ENCODE data around the gene A3GALT2.
"Not testable (repeated sequence)": the region's sequence is repeated elsewhere in the genome, so short reads cannot be mapped to it uniquely, and the experiment has no call there.

Gene A3GALT2

DNA sequence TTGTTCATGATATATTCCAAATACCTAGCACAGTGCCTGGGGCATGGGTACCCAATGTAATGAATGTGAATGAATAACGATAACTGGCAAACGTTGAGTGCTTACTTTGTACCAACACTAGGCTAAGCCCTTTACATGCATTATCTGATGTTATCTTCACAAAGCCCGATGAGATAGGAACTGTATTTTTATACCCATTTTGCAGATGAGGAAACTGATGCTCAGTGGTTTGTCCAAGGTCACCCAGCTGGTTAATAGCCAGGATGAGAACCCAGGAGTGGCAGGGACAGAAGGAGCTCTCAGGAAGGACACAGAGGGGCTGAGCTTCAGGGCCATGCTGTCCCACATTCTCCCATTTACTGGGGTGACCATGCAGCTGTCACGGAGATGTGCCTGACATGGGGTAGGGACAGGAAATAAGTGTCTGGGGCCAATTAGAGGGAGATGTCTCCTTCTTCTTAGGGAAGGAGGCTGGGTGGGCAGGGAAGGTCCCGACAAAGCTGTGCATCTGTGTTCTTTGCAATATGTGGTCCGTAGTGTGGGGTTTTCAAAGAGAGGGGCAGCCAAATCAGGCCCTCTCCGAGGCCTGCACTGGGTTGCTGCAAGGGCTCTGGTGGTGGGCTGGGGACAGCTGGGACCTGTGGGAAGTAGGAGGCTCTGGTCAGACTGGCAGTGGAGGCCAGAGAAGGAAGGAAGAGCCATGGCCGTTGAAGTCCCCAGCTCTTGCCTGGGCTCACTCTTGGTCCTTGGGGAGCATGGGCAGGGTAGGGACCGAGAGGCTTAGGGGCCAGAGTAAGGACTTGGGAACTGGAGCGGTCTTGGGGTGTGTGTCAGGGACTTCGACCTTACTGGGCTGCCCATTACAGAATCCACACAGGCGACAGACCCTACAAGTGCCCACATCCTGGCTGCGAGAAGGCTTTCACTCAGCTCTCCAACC, 26.6 kb downstream of the A3GALT2 start:
- no peak for DNase-seq (ENCODE audit: low read depth in 2 of 2)

DNA sequence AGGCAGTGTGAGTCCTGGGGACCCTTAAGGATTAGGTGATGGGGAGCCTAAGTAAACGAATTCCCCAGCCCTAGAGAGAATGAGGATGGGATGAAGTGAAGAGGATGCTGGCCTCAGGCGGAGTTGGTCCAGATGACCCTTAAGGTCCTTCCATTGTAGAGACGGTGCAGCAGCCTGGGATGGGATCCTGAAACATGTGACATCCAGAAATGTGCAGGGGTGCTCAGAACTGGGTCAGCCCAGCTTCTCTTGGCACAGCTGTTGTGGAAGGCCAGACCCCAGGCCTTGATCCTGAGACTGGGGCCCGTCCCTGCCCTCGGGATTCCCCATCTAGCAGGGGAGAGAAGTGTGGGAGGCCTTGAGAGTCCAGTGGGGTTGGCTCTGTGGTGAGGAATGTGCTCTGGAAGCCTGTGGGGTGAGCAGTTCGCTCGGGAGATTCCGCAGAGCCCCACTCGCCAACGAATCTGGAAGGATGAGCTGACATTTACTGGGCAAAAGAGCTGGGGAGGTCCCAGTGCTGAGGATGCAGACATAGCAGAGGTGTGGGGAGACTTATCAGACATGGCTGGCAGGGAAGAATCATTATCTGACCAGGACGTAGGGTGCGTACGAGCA, 28.1 kb downstream of the A3GALT2 start:
- DNase-seq (ENCODE audit: low read depth in 2 of 2), result no peak

DNA sequence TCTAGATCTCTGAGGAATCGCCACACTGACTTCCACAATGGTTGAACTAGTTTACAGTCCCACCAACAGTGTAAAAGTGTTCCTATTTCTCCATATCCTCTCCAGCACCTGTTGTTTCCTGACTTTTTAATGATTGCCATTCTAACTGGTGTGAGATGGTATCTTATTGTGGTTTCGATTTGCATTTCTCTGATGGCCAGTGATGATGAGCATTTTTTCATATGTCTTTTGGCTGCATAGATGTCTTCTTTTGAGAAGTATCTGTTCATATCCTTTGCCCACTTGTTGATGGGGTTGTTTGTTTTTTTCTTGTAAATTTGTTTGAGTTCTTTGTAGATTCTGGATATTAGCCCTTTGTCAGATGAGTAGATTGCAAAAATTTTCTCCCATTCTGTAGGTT, 30.3 kb downstream of the A3GALT2 start:
- DNase-seq (ENCODE audit: low read depth in 2 of 2), result not testable (repeated sequence)

DNA sequence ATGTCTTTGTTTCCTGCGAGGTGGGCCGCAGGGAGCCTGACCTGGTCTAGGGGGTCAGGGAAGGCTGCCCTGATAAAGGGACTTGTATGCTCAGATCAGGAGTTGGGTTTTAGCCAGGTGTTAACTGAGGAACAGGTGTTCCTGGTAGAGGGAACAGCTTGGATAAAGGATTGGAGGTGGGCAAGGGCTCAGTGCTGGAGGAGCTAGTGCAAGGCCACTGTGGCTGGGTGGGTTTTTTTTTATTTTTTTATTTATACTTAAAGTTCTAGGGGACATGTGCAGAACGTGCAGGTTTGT, 31.1 kb downstream of the A3GALT2 start:
- no peak for DNase-seq (ENCODE audit: low read depth in 2 of 2)

DNA sequence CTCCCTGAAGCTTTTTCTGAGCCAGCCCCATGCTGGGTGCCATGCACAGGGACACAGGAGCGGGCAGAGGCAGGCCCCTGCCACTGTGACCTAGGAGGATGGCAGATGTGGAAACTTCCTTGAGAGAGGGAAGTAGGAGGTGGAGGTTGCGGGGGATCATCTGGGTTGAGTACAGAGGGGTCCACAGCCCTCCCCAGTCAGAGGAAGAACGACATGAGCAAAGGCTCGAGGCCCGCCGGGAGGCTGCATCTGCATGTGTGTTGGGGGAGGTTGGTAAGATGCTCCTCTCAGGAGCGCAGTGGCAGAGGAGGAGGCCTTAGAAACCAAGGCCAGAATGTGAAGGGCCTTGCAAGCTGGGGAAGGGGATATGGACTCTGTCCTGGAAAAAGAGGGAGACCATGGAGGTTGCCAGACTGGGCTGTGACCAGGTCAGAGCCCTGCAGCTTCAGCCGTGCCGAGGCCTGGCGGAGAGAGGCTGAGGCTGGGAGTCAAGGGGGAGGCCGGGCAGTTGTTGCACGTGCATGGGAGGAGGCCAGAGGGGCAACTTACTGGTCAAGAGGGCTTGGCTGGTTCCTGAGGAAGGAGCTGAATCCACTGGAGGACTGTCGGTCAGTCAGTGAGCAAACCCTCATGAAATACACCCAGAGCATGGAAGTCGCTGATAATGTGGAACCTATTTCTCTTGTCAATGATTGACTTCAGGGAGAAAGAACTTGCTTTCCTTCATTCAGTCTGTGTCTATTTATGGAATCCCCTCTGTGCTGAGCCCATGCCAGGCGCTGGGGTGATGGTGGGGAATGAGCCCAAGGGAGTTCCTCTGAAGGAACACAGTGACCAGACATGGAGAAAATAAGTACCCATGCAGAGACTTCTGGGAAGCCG, 31.7 kb downstream of the A3GALT2 start:
- no peak for DNase-seq (ENCODE audit: low read depth in 2 of 2)

- no peak for DNase-seq (ENCODE audit: low read depth in 2 of 2)
These were observed 33.6 kb downstream of the A3GALT2 start for GRCh38 chr1:33287317-33287716.

DNA sequence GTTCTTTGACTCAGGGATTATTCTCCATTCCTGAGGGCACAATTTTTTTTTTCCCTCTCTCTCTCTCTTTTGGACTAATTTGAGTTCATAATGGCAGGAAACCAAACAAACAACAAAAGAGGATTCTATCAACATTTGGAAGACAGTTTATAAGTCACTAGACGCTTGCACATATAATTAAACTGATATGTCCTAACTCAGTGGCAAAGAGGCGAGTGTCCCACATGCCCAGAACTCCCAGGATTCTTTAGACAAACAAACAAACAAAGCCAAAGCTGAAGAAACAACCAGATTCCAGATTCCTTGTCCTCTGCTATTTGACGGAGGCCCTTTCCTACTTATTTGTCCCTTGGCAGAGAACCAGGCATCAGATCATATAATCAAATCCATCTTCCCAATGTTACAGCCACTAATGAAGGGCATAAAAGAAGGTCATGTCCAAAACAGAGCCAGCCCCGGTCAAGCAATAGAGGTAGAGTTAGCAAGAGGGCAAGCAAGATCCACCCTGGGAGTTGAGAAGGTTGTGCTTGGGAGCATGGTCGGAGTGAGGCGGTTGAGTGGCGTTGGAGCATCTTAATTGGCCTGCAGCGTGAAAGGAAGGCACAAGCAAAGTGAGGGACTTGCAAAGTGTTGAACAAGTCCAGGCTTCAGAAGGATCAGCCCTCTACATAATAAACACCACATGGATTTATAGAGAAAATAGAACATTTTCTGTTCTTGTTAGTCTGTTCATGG, 34.3 kb downstream of the A3GALT2 start:
- no peak for DNase-seq (ENCODE audit: low read depth in 2 of 2)

- DNase-seq (ENCODE audit: low read depth in 2 of 2), result no peak
These were observed 36.8 kb downstream of the A3GALT2 start for GRCh38 chr1:33284049-33284448.

DNA sequence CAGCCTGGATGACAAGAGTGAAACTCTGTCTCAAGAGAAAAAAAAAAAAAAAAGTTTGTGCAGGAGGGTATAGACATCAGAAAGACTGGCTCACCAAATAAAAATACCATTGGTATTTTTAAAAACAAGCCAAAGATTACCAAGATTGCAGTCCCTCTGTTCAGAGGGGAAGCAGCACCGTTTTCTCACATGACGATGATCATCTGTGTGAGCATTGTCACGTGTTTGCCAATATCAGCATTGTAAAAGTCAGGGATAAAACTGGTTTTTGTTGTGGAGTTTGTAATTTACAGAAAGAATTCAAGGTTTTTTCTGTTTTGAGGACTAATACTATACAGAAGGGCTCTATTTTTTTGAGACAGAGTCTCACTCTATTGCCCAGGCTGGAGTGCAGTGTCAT, 38.1 kb downstream of the A3GALT2 start:
- no peak for DNase-seq (ENCODE audit: low read depth in 2 of 2)

DNA sequence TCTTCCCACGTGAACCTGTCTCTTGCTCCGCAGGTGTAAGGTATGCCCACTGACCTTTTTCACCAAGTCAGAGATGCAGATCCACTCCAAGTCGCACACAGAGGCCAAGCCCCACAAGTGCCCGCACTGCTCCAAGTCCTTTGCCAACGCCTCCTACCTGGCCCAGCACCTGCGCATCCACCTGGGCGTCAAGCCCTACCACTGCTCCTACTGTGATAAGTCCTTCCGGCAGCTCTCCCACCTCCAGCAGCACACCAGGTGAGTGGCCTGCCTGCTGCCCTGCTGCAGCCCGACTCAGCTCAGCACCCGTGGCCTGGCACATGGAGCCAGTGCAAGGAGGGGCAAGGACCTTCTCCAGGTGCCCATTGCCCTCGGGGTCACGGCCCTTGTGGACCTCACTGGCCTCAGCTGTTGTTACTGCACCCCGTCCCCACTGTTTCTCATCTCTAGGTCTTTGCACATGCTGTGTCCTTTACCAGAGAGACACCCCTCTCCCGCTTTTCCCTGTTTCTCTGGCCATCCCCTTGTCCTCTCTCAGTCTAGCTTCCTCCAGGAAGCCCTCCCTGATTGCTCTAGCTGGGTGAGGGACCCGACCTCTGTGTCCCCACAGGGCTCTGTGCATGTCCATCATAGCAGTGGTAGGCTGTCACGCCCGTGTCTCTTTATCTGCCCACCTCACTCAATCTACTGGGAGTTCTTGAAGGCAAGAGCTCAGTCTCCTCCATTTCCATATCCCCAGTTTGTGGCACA, 39.2 kb downstream of the A3GALT2 start:
- no peak for DNase-seq (ENCODE audit: low read depth in 2 of 2)

GRCh38 chr1:33280091-33280661, 40.7 kb downstream of the A3GALT2 start:
- no peak for DNase-seq (ENCODE audit: low read depth in 2 of 2)

DNA sequence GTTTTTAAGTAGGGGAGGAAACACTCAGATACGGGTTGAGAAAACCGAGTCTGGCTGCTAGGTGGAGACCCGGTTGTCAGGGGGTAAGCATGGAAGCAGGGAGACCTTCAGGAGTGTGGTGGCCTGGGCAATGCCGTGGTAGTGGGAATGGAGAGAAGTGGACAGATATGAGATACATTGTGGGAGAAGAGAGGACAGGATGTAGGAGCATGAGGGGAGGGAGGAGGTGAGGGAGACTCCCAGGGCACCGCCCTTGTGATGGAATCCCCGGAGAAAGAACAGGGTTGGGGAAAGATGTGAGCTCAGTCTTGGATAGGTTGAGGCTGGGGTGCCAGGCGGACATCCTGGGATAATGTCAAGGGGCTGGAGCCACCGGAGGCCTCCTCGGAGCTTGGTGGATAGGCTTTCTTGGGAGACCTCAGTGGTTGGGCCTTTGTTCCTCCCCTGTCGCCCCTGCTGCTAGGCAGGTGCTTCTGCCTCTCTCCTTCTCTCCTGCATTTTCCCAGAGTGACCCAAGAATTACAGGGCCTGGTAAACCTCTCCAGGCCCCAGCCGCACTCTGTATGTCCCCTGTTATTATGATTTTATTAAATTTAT, 43.3 kb downstream of the A3GALT2 start:
- no peak for DNase-seq (ENCODE audit: low read depth in 2 of 2)

GRCh38 chr1:33276573-33277298, 44.2 kb downstream of the A3GALT2 start:
- DNase-seq (ENCODE audit: low read depth in 2 of 2), result no peak

- DNase-seq (ENCODE audit: low read depth in 2 of 2), result no peak
These were observed 45.0 kb downstream of the A3GALT2 start for GRCh38 chr1:33275706-33276572.

- DNase-seq (ENCODE audit: low read depth in 2 of 2), result no peak
These were observed 45.7 kb downstream of the A3GALT2 start for GRCh38 chr1:33275195-33275594.

DNA sequence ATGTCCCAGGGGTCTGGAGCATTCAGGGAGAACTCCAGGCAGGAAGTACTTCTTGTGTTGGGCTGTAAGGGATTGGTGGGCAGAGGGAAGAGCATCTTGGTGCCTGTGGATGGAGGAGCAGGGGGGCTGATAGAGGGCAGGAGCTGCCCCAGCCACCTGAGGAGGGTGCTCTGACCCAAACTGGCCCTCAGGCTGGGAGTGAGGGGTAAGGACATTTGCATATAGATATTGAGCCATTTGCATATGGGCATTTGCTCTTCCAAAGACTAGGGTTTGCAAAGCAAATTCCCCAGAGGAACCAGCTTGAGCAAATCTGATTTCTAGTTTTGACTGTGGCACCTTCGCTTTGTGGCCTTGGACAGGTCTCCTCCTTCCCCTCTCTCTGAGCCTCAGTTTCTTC, 46.5 kb downstream of the A3GALT2 start:
- DNase-seq (ENCODE audit: low read depth in 2 of 2), result no peak

- no peak for DNase-seq (ENCODE audit: low read depth in 2 of 2)
These were observed 46.9 kb downstream of the A3GALT2 start for GRCh38 chr1:33273961-33274371.

DNA sequence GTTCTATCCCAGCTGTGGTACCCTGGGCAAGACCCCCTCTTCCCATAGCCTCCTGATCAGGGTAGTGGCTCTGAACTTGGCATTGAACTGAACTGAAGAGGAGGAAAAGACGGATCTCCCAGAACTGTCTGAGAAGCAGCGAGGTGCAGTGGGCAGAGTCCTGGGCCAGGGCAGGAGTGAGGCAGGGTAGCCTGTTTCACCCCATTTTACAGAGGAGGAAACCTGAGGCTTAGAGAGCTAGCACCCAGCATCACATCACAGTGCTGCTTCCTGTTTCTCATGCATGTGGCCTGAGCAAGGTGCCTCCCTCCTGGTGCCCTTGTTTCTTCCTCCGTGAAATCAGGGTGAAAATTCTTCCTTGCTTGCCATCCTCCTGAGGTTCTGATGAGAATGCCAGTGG, 47.5 kb downstream of the A3GALT2 start:
- no peak for DNase-seq (ENCODE audit: low read depth in 2 of 2)

DNA sequence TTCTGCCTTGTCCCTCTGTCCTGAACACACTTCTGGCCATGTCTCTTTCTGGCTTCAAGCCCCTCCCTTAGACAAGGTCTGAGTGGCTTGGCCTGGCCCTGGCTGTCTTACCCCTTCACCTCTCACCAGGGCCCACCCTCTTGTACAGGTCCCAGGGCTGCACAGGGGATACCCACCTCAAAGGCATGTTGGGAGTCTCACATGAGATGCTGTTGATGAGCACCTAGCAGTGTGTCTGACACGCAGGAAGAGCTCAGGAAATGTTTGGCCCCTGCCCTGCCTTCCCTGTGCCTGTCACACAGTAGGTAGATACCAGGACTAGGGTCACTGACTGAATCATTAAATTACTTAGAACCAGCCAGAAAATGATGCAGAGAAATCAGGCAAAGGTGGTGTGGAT, 48.0 kb downstream of the A3GALT2 start:
- DNase-seq (ENCODE audit: low read depth in 2 of 2), result no peak
